HG03571 (cell line): ENCODE data around the gene NAXD.

Experiments used
- ATAC-seq: cut with Tn5 transposase; IDR thresholded peaks from one replicate; pipeline ENCODE4 v1.9.1; 2021; ENCODE audit not compliant: unreplicated experiment

NAXD gene

GRCh38 chr13:110689041-110689440 lies 73.7 kb downstream of the NAXD start:
- ATAC-seq, result no peak
